PC-9 (cell line): ENCODE results near the gene BNIP3. TPM values are rescaled to one million over a fixed set of nuclear protein-coding genes. Genes with fewer than 3 reads are reported as not detected.

Experiments used
- BruUV-seq: library from RNA; stranded (reverse); fragments of 400-500 nt; replicated peaks from 2 replicates; lab custom pipeline; 2021; lab: Mats Ljungman, UMichigan
- CTCF ChIA-PET: fragments of 300-600 bp; sonication (Branson Sonifier 250); formaldehyde crosslinking; loops from one replicate; lab custom pipeline; 2022; ENCODE audit warnings: antibody characterized with exemption; lab: Charles Lee
- POLR2A ChIA-PET: fragments of 300-600 bp; sonication (Branson Sonifier 250); formaldehyde crosslinking; loops from one replicate; lab custom pipeline; 2022; ENCODE audit warnings: antibody characterized with exemption; ENCODE audit not compliant: unreplicated experiment; lab: Charles Lee
- DNase-seq, 2 experiments: peaks; one replicate each; pipeline versions ENCODE4 v3.0.0 to v3.0.0-alpha.2; 2015 to 2022; ENCODE audit warnings: mixed read lengths in 1 of 2
- H2AFZ ChIP-seq: fragments of 200-600 bp; sonication (generic); 2 replicates; pipeline ENCODE4 v1.8.1; 2017; ENCODE audit warnings: antibody characterized with exemption
- H3F3A ChIP-seq: fragments of 200-600 bp; sonication (generic); 2 replicates; pipeline ENCODE4 v1.8.1; 2017; ENCODE audit warnings: antibody characterized with exemption, mild to moderate bottlenecking, low read depth; ENCODE audit not compliant: insufficient read depth
- H3K27ac ChIP-seq: fragments of 200-600 bp; sonication (generic); 2 replicates; pipeline ENCODE4 v1.6.1; 2016; ENCODE audit warnings: mixed run types
- H3K27me3 ChIP-seq: fragments of 200-600 bp; sonication (generic); 2 replicates; pipeline ENCODE4 v1.6.1; 2016; ENCODE audit warnings: low read depth, mixed run types; ENCODE audit not compliant: insufficient read depth
- H3K36me3 ChIP-seq: fragments of 200-600 bp; sonication (generic); 2 replicates; pipeline ENCODE4 v1.6.1; 2016; ENCODE audit warnings: low read depth, mixed run types
- H3K4me1 ChIP-seq: fragments of 200-600 bp; sonication (generic); replicated peaks from 2 replicates; pipeline ENCODE4 v1.6.1; 2016; ENCODE audit warnings: mixed run types; ENCODE audit not compliant: insufficient read depth
- H3K4me2 ChIP-seq: fragments of 200-600 bp; sonication (generic); 2 replicates; pipeline ENCODE4 v1.6.1; 2017; ENCODE audit warnings: mixed run types
- H3K4me3 ChIP-seq: fragments of 200-600 bp; sonication (generic); 2 replicates; pipeline ENCODE4 v1.6.1; 2016; ENCODE audit warnings: mixed run types
- H3K79me2 ChIP-seq: fragments of 200-600 bp; sonication (generic); 2 replicates; pipeline ENCODE4 v1.6.1; 2017; ENCODE audit warnings: low read depth, mixed run types
- H3K9me2 ChIP-seq: fragments of 200-600 bp; sonication (generic); 2 replicates; pipeline ENCODE4 v1.8.1; 2017; ENCODE audit warnings: mild to moderate bottlenecking; ENCODE audit not compliant: insufficient read depth
- H3K9me3 ChIP-seq: fragments of 200-600 bp; sonication (generic); 2 replicates; pipeline ENCODE4 v1.8.1; 2016; ENCODE audit warnings: low read depth; ENCODE audit not compliant: insufficient read depth
- H4K20me1 ChIP-seq: fragments of 200-600 bp; sonication (generic); 2 replicates; pipeline ENCODE4 v1.8.1; 2017; ENCODE audit not compliant: insufficient read depth
- EZH2 ChIP-seq: fragments of 200-600 bp; sonication (generic); IDR thresholded peaks from 2 replicates; pipeline ENCODE4 v1.8.0; 2017; ENCODE audit warnings: antibody characterized with exemption, low read depth
- intact Hi-C: fragments of 100-400 bp; cut with micrococcal nuclease; formaldehyde crosslinking; loops from one replicate; pipeline ENCODE4 v1.10.0; 2022; ENCODE audit not compliant: unreplicated experiment
- total RNA-seq: library from RNA; stranded (reverse); gene quantifications from 2 replicates; pipeline ENCODE4 v1.2.3, GENCODE V29; 2021
- TF ChIP-seq, protein P1 (sequence below): fragments of 200-600 bp; sonication (generic); conservative IDR thresholded peaks from 2 replicates; pipeline ENCODE4 v1.6.1; 2017; ENCODE audit warnings: mixed run types, antibody characterized with exemption, mild to moderate bottlenecking, moderate library complexity

Gene BNIP3
- total RNA-seq, 1 experiment from 2014 or later = 21.0 TPM

DNA sequence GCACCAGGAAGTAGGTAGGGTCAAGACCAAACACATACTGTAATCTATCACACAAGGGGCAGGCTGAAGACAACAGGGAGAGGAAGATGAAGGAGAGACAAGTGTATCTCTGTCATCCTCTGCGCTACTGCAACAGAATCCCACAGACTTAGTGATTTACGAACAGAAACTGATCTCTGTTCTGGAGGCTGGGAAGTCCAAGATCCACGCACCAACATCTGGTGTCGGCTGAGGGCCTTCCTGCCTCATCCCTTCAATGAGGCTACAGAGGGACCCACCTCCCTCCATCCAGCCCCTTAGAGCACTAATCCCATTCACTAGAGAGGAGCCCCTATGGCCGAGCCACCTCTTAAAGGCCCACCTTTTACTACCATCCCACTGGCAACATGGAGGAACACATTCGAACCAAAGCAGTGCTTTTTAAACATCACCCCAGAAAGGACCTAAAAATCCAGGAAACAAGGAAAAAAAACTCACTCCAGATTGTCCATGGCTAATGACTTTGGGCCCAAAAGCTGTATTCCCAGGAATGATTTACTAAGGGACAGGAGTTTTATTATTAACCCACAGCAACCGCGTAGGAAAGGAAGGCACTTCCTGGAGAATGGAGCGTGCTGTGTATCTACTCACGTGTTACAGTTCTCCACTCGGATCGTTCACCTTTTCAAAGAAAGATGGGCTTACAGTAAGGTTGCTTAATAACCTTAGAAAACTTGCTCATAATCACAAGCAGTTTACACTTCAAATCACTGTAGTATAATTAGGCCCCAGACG lies 4.2 kb downstream of the BNIP3 start:
- BruUV-seq = no TSS peak
- Histone ChIP-seq H3K79me2 (no peaks in the 10 kb centered on the region), H3K9me2 (no peaks in the 10 kb centered on the region), H3K27ac (no peak overlapping the region), H3K27me3 (no peaks in the 10 kb centered on the region), H3K4me3 (no peak overlapping the region), H4K20me1 (no peaks in the 10 kb centered on the region), H3K36me3 (no peaks in the 10 kb centered on the region), H3K9me3 (no peaks in the 10 kb centered on the region), H3K4me1 (no peaks in the 10 kb centered on the region), H2AFZ (no peak overlapping the region), H3F3A (no peaks in the 10 kb centered on the region), H3K4me2 (no peak overlapping the region)
- no peak for TF ChIP-seq EZH2
- TF ChIP-seq, protein P1, sequence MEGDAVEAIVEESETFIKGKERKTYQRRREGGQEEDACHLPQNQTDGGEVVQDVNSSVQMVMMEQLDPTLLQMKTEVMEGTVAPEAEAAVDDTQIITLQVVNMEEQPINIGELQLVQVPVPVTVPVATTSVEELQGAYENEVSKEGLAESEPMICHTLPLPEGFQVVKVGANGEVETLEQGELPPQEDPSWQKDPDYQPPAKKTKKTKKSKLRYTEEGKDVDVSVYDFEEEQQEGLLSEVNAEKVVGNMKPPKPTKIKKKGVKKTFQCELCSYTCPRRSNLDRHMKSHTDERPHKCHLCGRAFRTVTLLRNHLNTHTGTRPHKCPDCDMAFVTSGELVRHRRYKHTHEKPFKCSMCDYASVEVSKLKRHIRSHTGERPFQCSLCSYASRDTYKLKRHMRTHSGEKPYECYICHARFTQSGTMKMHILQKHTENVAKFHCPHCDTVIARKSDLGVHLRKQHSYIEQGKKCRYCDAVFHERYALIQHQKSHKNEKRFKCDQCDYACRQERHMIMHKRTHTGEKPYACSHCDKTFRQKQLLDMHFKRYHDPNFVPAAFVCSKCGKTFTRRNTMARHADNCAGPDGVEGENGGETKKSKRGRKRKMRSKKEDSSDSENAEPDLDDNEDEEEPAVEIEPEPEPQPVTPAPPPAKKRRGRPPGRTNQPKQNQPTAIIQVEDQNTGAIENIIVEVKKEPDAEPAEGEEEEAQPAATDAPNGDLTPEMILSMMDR = no peak
- CTCF ChIA-PET = no interaction called here
- DNase-seq = no peak
- intact Hi-C loops = no loop called here
- POLR2A ChIA-PET = no interaction called here

DNA sequence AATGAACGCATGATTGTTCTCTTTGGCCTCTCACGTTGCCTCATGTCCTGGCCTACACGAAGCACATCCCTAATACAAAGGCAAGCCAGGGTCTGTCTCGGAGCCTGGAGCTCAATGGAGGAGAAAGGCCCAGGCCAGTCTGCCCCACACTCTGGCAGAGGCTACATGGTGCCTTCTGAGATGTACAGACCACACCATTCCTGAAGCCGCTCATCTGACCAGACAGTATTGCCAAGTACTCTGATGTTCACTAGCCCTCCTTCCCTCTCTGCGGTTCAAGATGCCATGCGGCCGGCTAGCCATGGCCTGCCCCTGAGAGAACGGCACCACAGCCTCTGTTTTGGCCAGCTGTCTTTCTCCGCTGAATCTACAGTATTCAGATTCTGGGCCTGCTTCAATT lies 5.9 kb downstream of the BNIP3 start:
- H3K36me3 ChIP-seq = no peaks in the 10 kb centered on the region
- no peaks in the 10 kb centered on the region for H3K27me3 ChIP-seq
- BruUV-seq = no TSS peak
- H4K20me1 ChIP-seq = no peaks in the 10 kb centered on the region
- H3K9me3 ChIP-seq = no peaks in the 10 kb centered on the region
- DNase-seq = no peak
- no peak overlapping the region for H3K4me2 ChIP-seq
- no peaks in the 10 kb centered on the region for H3K9me2 ChIP-seq
- ChIA-PET CTCF (no interaction called here), POLR2A (no interaction called here)
- no peaks in the 10 kb centered on the region for H3K79me2 ChIP-seq
- no peaks in the 10 kb centered on the region for H3F3A ChIP-seq
- intact Hi-C loops = no loop called here
- no peak for TF ChIP-seq EZH2
- TF ChIP-seq, protein P1 = no peak
- H3K4me3 ChIP-seq = no peak overlapping the region
- no peak overlapping the region for H3K27ac ChIP-seq
- no peaks in the 10 kb centered on the region for H3K4me1 ChIP-seq
- H2AFZ ChIP-seq = no peak overlapping the region

DNA sequence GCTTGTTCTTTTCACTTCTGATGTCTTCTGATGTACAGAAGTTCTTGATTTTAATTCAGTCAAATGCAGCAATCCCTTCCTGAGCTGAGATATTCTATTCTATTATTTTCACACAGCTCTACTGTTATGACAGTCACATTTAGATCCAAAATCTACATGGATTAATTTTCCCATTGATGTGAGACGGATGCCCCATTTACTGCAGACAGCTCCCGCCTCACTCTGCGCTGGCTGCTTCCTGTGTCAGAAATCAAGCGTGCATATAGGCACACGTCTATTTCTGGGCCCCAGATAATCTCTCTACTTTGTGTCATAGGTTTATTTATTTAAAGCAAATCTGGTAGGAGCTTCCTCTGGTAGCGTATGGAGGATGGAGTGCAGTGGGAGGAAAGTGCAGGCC lies 6.7 kb downstream of the BNIP3 start:
- H2AFZ ChIP-seq = no peak overlapping the region
- no peaks in the 10 kb centered on the region for H3K36me3 ChIP-seq
- H3K27me3 ChIP-seq = no peaks in the 10 kb centered on the region
- H3K4me2 ChIP-seq = no peak overlapping the region
- ChIA-PET POLR2A (no interaction called here), CTCF (no interaction called here)
- no peak for TF ChIP-seq EZH2
- TF ChIP-seq, protein P1 = no peak
- H3K4me1 ChIP-seq = no peaks in the 10 kb centered on the region
- no peaks in the 10 kb centered on the region for H3K9me3 ChIP-seq
- H3K4me3 ChIP-seq = no peak overlapping the region
- H4K20me1 ChIP-seq = no peaks in the 10 kb centered on the region
- H3K27ac ChIP-seq = no peak overlapping the region
- no peaks in the 10 kb centered on the region for H3K79me2 ChIP-seq
- intact Hi-C loops = no loop called here
- no TSS peak for BruUV-seq
- no peak for DNase-seq
- H3F3A ChIP-seq = no peaks in the 10 kb centered on the region
- H3K9me2 ChIP-seq = no peaks in the 10 kb centered on the region
